ENCODE measurements around the gene METTL26. TPM values are rescaled to one million over a fixed set of nuclear protein-coding genes. Genes with fewer than 3 reads are reported as not detected.

The METTL26 gene
- total RNA-seq, 3 donors from 2014 or later = 108 to 136 (median 130) TPM

DNA sequence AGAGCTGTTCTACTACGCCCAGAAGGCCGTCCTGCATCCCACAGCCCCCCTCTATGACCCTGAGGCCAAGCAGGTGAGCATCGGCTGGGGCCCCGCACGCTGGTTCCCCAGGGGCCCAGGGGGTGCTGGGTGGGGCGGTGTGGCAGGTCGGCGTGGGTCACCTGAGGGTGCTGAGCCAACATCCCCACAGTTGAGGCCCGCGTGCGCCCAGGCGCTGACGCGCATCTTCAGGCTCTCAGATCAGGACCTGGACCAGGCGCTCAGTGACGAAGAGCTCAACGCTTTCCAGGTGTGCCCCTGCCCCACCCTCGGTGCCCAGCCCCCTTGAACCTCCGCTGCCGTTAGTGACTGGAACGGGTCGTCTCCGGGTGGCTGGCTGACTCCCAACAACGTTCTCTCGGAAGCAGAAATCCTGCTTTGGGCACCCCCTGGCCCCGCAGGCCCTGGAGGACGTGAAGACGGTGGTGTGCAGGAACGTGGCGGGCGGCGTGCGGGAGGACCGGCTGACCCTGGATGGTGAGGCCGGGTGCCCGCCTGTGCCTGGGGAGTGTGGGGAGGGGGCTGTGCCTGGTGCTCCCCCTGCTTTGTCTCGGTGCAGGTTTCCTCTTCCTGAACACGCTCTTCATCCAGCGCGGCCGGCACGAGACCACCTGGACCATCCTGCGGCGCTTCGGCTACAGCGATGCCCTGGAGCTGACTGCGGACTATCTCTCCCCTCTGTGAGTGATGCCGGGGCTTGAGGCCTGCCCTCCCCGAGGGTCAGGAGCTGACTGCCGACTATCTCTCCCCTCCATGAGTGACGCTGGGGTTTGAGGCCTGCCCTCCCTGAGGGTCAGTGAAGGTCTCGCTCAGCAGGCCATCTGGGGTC, 34.6 kb upstream of the METTL26 start:
- H3K27me3 ChIP-seq = no peaks in the 10 kb centered on the region
- intact Hi-C loops (cut with DNase I; ENCODE audit: low total_unique reads) = no loop called here
- H3K4me3 ChIP-seq = no peak overlapping the region
- peaks cover 0 to 5% of the 10 kb centered on the region in 2 donors for H3K4me1 ChIP-seq
- no peak overlapping the region for H3K27ac ChIP-seq
- H3K36me3 ChIP-seq = peaks cover 10% of the 10 kb centered on the region
- no peaks in the 10 kb centered on the region for H3K9me3 ChIP-seq
- TF ChIP-seq POLR2AphosphoS5 (IDR thresholded peaks at IDR 0.05) (no peak), POLR2A (IDR thresholded peaks at IDR 0.05) (no peak), CTCF (IDR thresholded peaks at IDR 0.05) (no peak)
- no peak for DNase-seq (ENCODE audit: low spot score in 2 of 2)

DNA sequence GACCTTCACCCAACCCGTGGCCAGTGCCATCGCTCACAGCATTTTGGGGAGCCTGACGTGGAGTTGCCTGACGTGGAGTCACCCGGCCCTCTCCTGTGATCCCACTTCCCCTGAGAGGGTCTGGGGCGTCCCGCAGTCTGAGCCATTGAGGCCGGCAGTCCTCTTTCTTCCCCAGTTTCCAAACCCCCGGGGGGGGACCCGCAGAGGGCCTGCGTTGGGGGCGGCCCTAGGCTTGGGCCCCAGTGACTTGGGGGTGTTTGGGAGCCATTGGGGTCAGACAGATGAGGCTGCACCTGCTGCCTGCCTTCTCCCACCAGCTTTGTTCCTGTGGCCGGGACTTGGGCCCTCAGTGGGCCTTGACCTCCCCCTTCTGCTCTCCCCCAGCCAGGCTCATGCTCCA, 33.6 kb upstream of the METTL26 start:
- Histone ChIP-seq H3K4me1 (peaks cover 0 to 5% of the 10 kb centered on the region in 2 donors), H3K9me3 (no peaks in the 10 kb centered on the region), H3K36me3 (peaks cover 10% of the 10 kb centered on the region), H3K4me3 (no peak overlapping the region), H3K27me3 (no peaks in the 10 kb centered on the region), H3K27ac (no peak overlapping the region)
- DNase-seq (ENCODE audit: low spot score in 2 of 2) = no peak
- intact Hi-C loops (cut with DNase I; ENCODE audit: low total_unique reads) = no loop called here
- TF ChIP-seq POLR2A (IDR thresholded peaks at IDR 0.05) = no peak

DNA sequence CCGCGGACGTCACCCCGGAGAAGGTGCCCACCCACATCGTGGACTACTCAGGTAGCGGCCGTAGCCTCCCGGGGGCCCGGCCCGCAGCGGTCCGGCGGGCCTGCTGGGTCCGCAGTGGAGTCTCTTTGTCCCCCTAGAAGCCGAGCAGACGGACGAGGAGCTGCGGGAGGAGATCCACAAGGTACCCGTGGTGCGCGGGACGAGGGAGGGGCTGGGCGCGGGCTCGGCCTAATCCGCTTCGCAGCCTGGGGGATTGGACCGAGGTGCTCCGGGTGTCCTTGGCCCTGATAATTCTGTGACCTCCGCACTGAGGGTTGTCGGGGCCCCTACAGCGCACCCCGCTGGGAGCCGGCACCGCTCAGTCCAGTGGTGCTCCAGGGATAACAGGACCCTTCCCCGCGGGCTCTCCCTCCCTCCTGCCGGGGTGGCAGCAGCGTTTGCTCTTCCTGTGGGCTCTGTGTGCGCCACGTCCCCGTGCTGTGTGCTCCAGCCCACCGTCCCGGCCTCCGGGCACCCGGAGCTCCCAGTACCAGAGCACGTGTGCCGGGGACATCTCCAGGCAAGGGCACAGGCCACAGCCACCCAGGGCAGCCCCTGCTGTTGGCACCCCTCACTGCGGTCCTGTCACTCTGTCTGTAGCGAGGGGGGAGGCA, 32.5 kb upstream of the METTL26 start:
- peak overlapping the region; percentile 90 to 97 (median 93) for H3K4me3 ChIP-seq
- intact Hi-C loops (cut with DNase I; ENCODE audit: low total_unique reads) = loop anchor here (1.0 kb wide), 1 partner anchor 22 kb away; the partner anchor contains the start of gene WDR24
- peak overlapping the region; percentile 87 for H3K27ac ChIP-seq
- peaks cover 10% of the 10 kb centered on the region for H3K36me3 ChIP-seq
- peaks cover 0 to 5% of the 10 kb centered on the region in 2 donors for H3K4me1 ChIP-seq
- no peaks in the 10 kb centered on the region for H3K27me3 ChIP-seq
- no peak for DNase-seq (ENCODE audit: low spot score in 2 of 2)
- TF ChIP-seq CTCF (IDR thresholded peaks at IDR 0.05) (no peak), POLR2A (IDR thresholded peaks at IDR 0.05) (no peak), POLR2AphosphoS5 (IDR thresholded peaks at IDR 0.05) (no peak)
- no peaks in the 10 kb centered on the region for H3K9me3 ChIP-seq

DNA sequence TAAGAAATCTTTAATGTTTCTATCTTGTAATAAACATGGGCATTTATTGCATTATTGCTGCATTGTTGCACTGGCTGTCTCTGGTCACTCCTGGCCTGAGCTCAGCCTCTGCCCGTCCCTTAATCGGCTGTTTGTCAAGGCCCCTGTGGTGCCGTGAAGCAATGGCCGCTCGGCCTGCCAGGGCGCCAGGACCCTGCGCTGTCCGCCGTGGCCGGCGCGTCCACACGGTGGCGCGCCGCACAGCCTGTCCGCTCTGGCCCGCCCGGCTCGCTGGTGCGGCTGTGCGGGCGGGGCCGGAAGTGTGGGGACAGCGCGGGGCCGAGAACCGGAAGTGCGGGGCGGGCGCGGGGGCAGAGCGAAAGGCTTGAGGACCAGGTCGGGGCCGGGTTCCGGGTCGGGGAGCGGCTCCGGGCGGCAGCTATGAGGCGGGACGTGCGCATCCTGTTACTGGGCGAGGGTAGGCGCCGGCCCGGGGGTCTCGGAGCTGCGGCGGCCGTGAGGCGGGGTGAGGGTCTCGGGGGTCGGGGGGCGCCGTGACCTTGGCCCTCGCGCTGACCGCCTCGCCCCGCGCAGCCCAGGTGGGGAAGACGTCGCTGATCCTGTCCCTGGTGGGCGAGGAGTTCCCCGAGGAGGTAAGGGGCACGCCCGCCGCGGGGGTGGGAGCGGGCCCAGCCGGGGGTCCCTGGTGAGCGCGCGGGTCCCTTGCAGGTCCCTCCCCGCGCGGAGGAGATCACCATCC, 31.8 kb upstream of the METTL26 start, which contains the start of gene RHOT2:
TSS of gene RHOT2 (plus strand) at position 353 of the 739 bp plus-strand sequence. CDS start at position 421, 68 bp downstream.
- Histone ChIP-seq H3K4me1 (peaks cover 0 to 5% of the 10 kb centered on the region in 2 donors), H3K4me3 (peak within 1 kb of the TSS; percentile 90 to 97 (median 93)), H3K9me3 (no peaks in the 10 kb centered on the region), H3K36me3 (peaks cover 10% of the 10 kb centered on the region), H3K27ac (peak within 1 kb of the TSS; percentile 87), H3K27me3 (no peaks in the 10 kb centered on the region)
- TF ChIP-seq CTCF (IDR thresholded peaks at IDR 0.05) (peak; percentile 57 to 93 (median 58)), POLR2A (IDR thresholded peaks at IDR 0.05) (peak; percentile 57), POLR2AphosphoS5 (IDR thresholded peaks at IDR 0.05) (peak; percentile 45 to 83 (median 65))
- intact Hi-C loops (cut with DNase I; ENCODE audit: low total_unique reads) = loop anchor here (1.0 kb wide), 1 partner anchor 22 kb away; the partner anchor contains the start of gene WDR24
- DNase-seq (ENCODE audit: low spot score in 2 of 2) = peak; percentile 91 to 93

GRCh38 chr16:667113-667779, 31.1 kb upstream of the METTL26 start:
- Histone ChIP-seq H3K4me1 (peaks cover 0 to 5% of the 10 kb centered on the region in 2 donors), H3K4me3 (peak overlapping the region; percentile 90 to 97 (median 93)), H3K36me3 (peaks cover 6% of the 10 kb centered on the region), H3K9me3 (no peaks in the 10 kb centered on the region), H3K27ac (peak overlapping the region; percentile 87), H3K27me3 (no peaks in the 10 kb centered on the region)
- DNase-seq (ENCODE audit: low spot score in 2 of 2) = no peak
- intact Hi-C loops (cut with DNase I; ENCODE audit: low total_unique reads) = no loop called here
- no peak for TF ChIP-seq POLR2A (IDR thresholded peaks at IDR 0.05)
- TF ChIP-seq CTCF (IDR thresholded peaks at IDR 0.05) = no peak
- TF ChIP-seq POLR2AphosphoS5 (IDR thresholded peaks at IDR 0.05) = no peak

Measured in breast epithelium (tissue), 4 donors.